ENCODE data around the gene NECTIN1.

DNA sequence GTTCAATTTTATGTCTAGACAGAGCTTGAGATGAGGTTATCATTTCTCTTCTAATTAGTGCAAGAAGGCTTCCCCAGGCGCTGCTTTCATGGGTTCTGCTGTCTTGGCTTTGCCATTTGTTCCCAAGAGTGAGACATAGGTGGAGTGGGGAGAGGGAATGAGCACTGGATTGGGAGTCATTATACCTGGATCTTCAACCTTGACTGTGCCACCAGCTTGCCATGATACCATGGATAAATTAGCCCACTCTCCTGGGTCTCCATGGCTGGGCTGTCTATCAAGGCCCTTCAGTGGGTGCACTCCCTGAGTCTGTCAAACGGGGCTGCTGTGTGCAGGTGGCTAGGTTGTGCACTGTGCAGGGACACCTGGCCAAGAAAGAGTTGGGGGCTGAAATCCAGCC lies 15.6 kb upstream of the NECTIN1 start:
- no peak for TF ChIP-seq POLR2A (IDR thresholded peaks at IDR 0.05; ENCODE audit: low read depth, low read length)
- TF ChIP-seq, protein P1, sequence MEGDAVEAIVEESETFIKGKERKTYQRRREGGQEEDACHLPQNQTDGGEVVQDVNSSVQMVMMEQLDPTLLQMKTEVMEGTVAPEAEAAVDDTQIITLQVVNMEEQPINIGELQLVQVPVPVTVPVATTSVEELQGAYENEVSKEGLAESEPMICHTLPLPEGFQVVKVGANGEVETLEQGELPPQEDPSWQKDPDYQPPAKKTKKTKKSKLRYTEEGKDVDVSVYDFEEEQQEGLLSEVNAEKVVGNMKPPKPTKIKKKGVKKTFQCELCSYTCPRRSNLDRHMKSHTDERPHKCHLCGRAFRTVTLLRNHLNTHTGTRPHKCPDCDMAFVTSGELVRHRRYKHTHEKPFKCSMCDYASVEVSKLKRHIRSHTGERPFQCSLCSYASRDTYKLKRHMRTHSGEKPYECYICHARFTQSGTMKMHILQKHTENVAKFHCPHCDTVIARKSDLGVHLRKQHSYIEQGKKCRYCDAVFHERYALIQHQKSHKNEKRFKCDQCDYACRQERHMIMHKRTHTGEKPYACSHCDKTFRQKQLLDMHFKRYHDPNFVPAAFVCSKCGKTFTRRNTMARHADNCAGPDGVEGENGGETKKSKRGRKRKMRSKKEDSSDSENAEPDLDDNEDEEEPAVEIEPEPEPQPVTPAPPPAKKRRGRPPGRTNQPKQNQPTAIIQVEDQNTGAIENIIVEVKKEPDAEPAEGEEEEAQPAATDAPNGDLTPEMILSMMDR (conservative IDR thresholded peaks at IDR 0.05; ENCODE audit: low read depth, low read length), result no peak
- no peak for TF ChIP-seq MAFK (IDR thresholded peaks at IDR 0.05; ENCODE audit: low read depth, low read length)
- no peak for TF ChIP-seq RCOR1 (IDR thresholded peaks at IDR 0.05; ENCODE audit: insufficient replicate concordance, low read length)
- no peak for TF ChIP-seq MXI1 (IDR thresholded peaks at IDR 0.05; ENCODE audit: borderline replicate concordance, low read depth, low read length)

Data from IMR-90 (cell line).